ENCODE measurements around the gene FOXR2.

FOXR2 gene

GRCh38 chrX:55648434-55648833 is 25.2 kb downstream of the FOXR2 start:
- H3K9ac ChIP-seq (ENCODE audit: low read depth, low read length): no peak overlapping the region
- no peaks in the 10 kb centered on the region for H3K27me3 ChIP-seq (ENCODE audit: insufficient read depth, low read length, poor library complexity)
- H4K20me1 ChIP-seq (ENCODE audit: insufficient read depth, low read length): no peaks in the 10 kb centered on the region
- no peak overlapping the region for H3K4me3 ChIP-seq (ENCODE audit: low read depth in 1 of 2, low read length in 2 of 2)
- H3K4me2 ChIP-seq (ENCODE audit: insufficient read depth, low read length): no peak overlapping the region
- ATAC-seq (ENCODE audit: insufficient read depth, low read depth) (no peak), DNase-seq (no peak)
- H3K27ac ChIP-seq (ENCODE audit: low read length): no peak overlapping the region
- H3K79me2 ChIP-seq (ENCODE audit: insufficient read depth, low read length): no peaks in the 10 kb centered on the region
- no peaks in the 10 kb centered on the region for H3K9me3 ChIP-seq (ENCODE audit: insufficient read depth, low read length, severe bottlenecking)
- no peak overlapping the region for H2AFZ ChIP-seq (ENCODE audit: low read depth, low read length)
- no peak for TF ChIP-seq EZH2 (IDR thresholded peaks at IDR 0.05; ENCODE audit: borderline replicate concordance, low read depth, low read length, severe bottlenecking)
- no peak for TF ChIP-seq CTCF (IDR thresholded peaks at IDR 0.05; ENCODE audit: borderline replicate concordance, extremely low read depth, low read length, poor library complexity, severe bottlenecking)
- no peaks in the 10 kb centered on the region for H3K36me3 ChIP-seq (ENCODE audit: insufficient read depth, low read length)
- no peaks in the 10 kb centered on the region for H3K4me1 ChIP-seq (ENCODE audit: insufficient read depth, low read length)

DNA sequence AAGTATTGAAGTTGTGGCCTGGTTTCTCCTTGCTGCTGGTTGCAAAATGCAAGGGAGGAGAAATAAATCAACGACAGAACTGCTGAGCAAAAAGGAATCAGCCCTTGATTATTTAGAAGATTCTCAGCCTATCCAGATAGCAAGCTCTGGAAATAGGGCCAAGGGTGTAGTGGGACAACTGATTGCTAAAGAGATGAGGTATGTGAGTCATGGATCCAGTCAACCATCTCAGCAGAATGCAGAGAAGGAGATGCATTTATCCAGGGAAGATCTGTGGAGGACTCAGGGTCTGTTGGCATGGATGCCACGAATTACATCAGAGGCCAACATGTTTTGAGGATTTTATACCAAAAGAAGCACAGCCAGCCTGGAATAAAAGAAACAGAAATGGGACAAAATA is 36.7 kb downstream of the FOXR2 start:
- Histone ChIP-seq H3K27ac (ENCODE audit: low read length) (no peak overlapping the region), H2AFZ (ENCODE audit: low read depth, low read length) (no peak overlapping the region)
- DNase-seq: no peak

GRCh38 chrX:55663584-55663983 is 40.4 kb downstream of the FOXR2 start:
- H3K4me1 ChIP-seq (ENCODE audit: insufficient read depth, low read length): no peaks in the 10 kb centered on the region
- no peak overlapping the region for H3K27ac ChIP-seq (ENCODE audit: low read length)
- H4K20me1 ChIP-seq (ENCODE audit: insufficient read depth, low read length): no peaks in the 10 kb centered on the region
- H3K79me2 ChIP-seq (ENCODE audit: insufficient read depth, low read length): no peaks in the 10 kb centered on the region
- H3K9ac ChIP-seq (ENCODE audit: low read depth, low read length): no peak overlapping the region
- H3K4me2 ChIP-seq (ENCODE audit: insufficient read depth, low read length): no peak overlapping the region
- no peak for TF ChIP-seq CTCF (IDR thresholded peaks at IDR 0.05; ENCODE audit: borderline replicate concordance, extremely low read depth, low read length, poor library complexity, severe bottlenecking)
- no peak for TF ChIP-seq EZH2 (IDR thresholded peaks at IDR 0.05; ENCODE audit: borderline replicate concordance, low read depth, low read length, severe bottlenecking)
- H3K4me3 ChIP-seq (ENCODE audit: low read depth in 1 of 2, low read length in 2 of 2): no peak overlapping the region
- no peaks in the 10 kb centered on the region for H3K9me3 ChIP-seq (ENCODE audit: insufficient read depth, low read length, severe bottlenecking)
- no peak overlapping the region for H2AFZ ChIP-seq (ENCODE audit: low read depth, low read length)
- ATAC-seq (ENCODE audit: insufficient read depth, low read depth): no peak
- DNase-seq: no peak
- no peaks in the 10 kb centered on the region for H3K27me3 ChIP-seq (ENCODE audit: insufficient read depth, low read length, poor library complexity)
- no peaks in the 10 kb centered on the region for H3K36me3 ChIP-seq (ENCODE audit: insufficient read depth, low read length)

More for the DNA sequence above, 36.7 kb downstream of the FOXR2 start:
- no peak for ATAC-seq (ENCODE audit: insufficient read depth, low read depth)
- no peak overlapping the region for H3K4me2 ChIP-seq (ENCODE audit: insufficient read depth, low read length)
- H3K4me1 ChIP-seq (ENCODE audit: insufficient read depth, low read length): no peaks in the 10 kb centered on the region
- H3K27me3 ChIP-seq (ENCODE audit: insufficient read depth, low read length, poor library complexity): no peaks in the 10 kb centered on the region
- H3K4me3 ChIP-seq (ENCODE audit: low read depth in 1 of 2, low read length in 2 of 2): no peak overlapping the region
- no peaks in the 10 kb centered on the region for H3K9me3 ChIP-seq (ENCODE audit: insufficient read depth, low read length, severe bottlenecking)
- H4K20me1 ChIP-seq (ENCODE audit: insufficient read depth, low read length): no peaks in the 10 kb centered on the region
- H3K9ac ChIP-seq (ENCODE audit: low read depth, low read length): no peak overlapping the region
- no peaks in the 10 kb centered on the region for H3K36me3 ChIP-seq (ENCODE audit: insufficient read depth, low read length)
- no peak for TF ChIP-seq EZH2 (IDR thresholded peaks at IDR 0.05; ENCODE audit: borderline replicate concordance, low read depth, low read length, severe bottlenecking)
- no peak for TF ChIP-seq CTCF (IDR thresholded peaks at IDR 0.05; ENCODE audit: borderline replicate concordance, extremely low read depth, low read length, poor library complexity, severe bottlenecking)
- H3K79me2 ChIP-seq (ENCODE audit: insufficient read depth, low read length): no peaks in the 10 kb centered on the region

- Histone ChIP-seq H3K4me3 (ENCODE audit: low read depth in 1 of 2, low read length in 2 of 2) (no peak overlapping the region), H3K36me3 (ENCODE audit: insufficient read depth, low read length) (no peaks in the 10 kb centered on the region), H4K20me1 (ENCODE audit: insufficient read depth, low read length) (no peaks in the 10 kb centered on the region), H3K9me3 (ENCODE audit: insufficient read depth, low read length, severe bottlenecking) (no peaks in the 10 kb centered on the region), H3K4me2 (ENCODE audit: insufficient read depth, low read length) (no peak overlapping the region), H3K9ac (ENCODE audit: low read depth, low read length) (no peak overlapping the region), H3K4me1 (ENCODE audit: insufficient read depth, low read length) (no peaks in the 10 kb centered on the region), H2AFZ (ENCODE audit: low read depth, low read length) (no peak overlapping the region), H3K27me3 (ENCODE audit: insufficient read depth, low read length, poor library complexity) (no peaks in the 10 kb centered on the region), H3K79me2 (ENCODE audit: insufficient read depth, low read length) (no peaks in the 10 kb centered on the region), H3K27ac (ENCODE audit: low read length) (no peak overlapping the region)
- DNase-seq (no peak), ATAC-seq (ENCODE audit: insufficient read depth, low read depth) (no peak)
- TF ChIP-seq EZH2 (IDR thresholded peaks at IDR 0.05; ENCODE audit: borderline replicate concordance, low read depth, low read length, severe bottlenecking): no peak
- TF ChIP-seq CTCF (IDR thresholded peaks at IDR 0.05; ENCODE audit: borderline replicate concordance, extremely low read depth, low read length, poor library complexity, severe bottlenecking): no peak
These were observed 44.9 kb downstream of the FOXR2 start for GRCh38 chrX:55668084-55668483.
